ENCODE measurements around the gene CNTN4. TPM values are rescaled to one million over a fixed set of nuclear protein-coding genes. Genes with fewer than 3 reads are reported as not detected.

CNTN4 gene
- total and polyA plus RNA-seq, 2 of the 8 experiments (the other 6 are each of a cell fraction or from before 2014, with no cell fraction given) = 0.41 to 2.2 TPM

DNA sequence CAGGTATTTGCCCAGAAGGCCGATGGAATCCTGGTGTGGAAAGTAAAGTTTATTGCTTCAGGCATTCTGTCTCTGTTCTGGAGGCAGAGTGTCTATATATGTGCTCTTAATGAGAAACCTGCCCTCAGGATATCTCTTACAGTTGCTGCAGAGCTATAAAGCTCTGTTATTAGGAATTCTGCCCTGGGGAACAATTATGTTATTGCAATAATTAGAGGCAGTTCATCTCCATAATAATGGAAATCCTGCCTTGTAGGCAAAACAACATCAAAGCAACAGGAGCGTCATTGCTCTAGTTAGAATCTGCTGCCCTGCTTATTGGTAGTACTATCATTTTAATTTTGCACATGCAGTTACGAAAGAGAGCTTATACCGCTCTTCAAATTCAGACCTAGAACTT is 835.9 kb downstream of the CNTN4 start:
- Histone ChIP-seq H4K5ac (ENCODE audit: insufficient read length, low read depth, low read length) (no peak overlapping the region), H2BK20ac (ENCODE audit: low read length) (no peak overlapping the region), H3K14ac (ENCODE audit: insufficient read length) (no peak overlapping the region), H2BK5ac (ENCODE audit: low read depth, low read length) (no peak overlapping the region), H3K23me2 (ENCODE audit: low read depth, low read length) (no peaks in the 10 kb centered on the region; the same call in 1 of the 2 replicates), H2AFZ (ENCODE audit: low read length) (no peak overlapping the region), H4K8ac (ENCODE audit: extremely low read depth, insufficient read depth, low read length) (no peak overlapping the region), H2BK12ac (ENCODE audit: low read depth, low read length) (no peak overlapping the region), H3K4me2 (ENCODE audit: insufficient read depth in 1 of 2, low read depth in 2 of 2, low read length in 2 of 2) (no peak overlapping the region), H3K9ac (replicated peaks in 1 of 4; ENCODE audit: extremely low read depth in 1 of 4, low read depth in 3 of 4, low read length in 3 of 4) (no peak overlapping the region), H4K20me1 (replicated peaks in 1 of 2; ENCODE audit: control insufficient read depth in 1 of 2, insufficient read depth in 2 of 2, low read length in 2 of 2) (no peaks in the 10 kb centered on the region), H2AK5ac (ENCODE audit: low read depth, low read length) (no peak overlapping the region), H2BK120ac (replicated peaks; ENCODE audit: low read depth, low read length) (no peak overlapping the region), H3K9me3 (ENCODE audit: insufficient read depth in 2 of 2, low read depth in 1 of 2, low read length in 1 of 2) (no peaks in the 10 kb centered on the region; a peak in 1 of 4 replicates), H3K18ac (ENCODE audit: extremely low read depth, low read length) (no peak overlapping the region), H2BK15ac (ENCODE audit: low read length) (no peak overlapping the region), H3K27me3 (replicated peaks in 1 of 4; ENCODE audit: control insufficient read depth in 3 of 4, extremely low read depth in 1 of 4, insufficient read depth in 3 of 4, low read length in 3 of 4) (no peaks in the 10 kb centered on the region), H3K79me2 (ENCODE audit: control insufficient read depth in 1 of 2, insufficient read depth in 2 of 2, low read length in 2 of 2) (no peaks in the 10 kb centered on the region), H3K79me1 (ENCODE audit: low read depth, low read length) (no peaks in the 10 kb centered on the region), H3K27ac (ENCODE audit: low read depth, low read length) (no peak overlapping the region), H4K91ac (replicated peaks; ENCODE audit: insufficient read length, low read length) (no peak overlapping the region), H3K23ac (ENCODE audit: insufficient read length) (no peak overlapping the region), H3K4me3 (ENCODE audit: extremely low read depth in 1 of 4, insufficient read depth in 2 of 4, low read depth in 3 of 4, low read length in 4 of 4) (no peak overlapping the region), H3K56ac (replicated peaks; ENCODE audit: insufficient read length, low read depth, low read length) (no peak overlapping the region), H3K36me3 (ENCODE audit: control insufficient read depth in 2 of 4, insufficient read depth in 4 of 4, low read length in 3 of 4) (no peaks in the 10 kb centered on the region), H3K4me1 (replicated peaks in 1 of 4; ENCODE audit: control insufficient read depth in 3 of 4, insufficient read depth in 4 of 4, low read length in 3 of 4) (no peaks in the 10 kb centered on the region), H3K4ac (replicated peaks; ENCODE audit: insufficient read length, low read depth, low read length) (no peak overlapping the region)
- WGBS, 2 experiments (ENCODE audit: extremely low coverage in 1 of 2, insufficient coverage in 1 of 2, insufficient read length in 1 of 2, insufficient replicate concordance in 2 of 2, low coverage in 1 of 2, low lambda C conversion rate in 2 of 2, missing lambda C conversion rate in 1 of 2) = 87% methylated on average over 4 of the region's 4 CpGs; no CpG with 5 or more reads in 1 of the 2 experiments
- FAIRE-seq = no peak
- ChIA-PET POLR2A (ENCODE audit: partially characterized antibody) (interaction anchor here (0.9 kb wide), 1 partner anchor 212 kb away, joined by 3 read pairs; no protein-coding TSS in a partner anchor), CTCF (ENCODE audit: partially characterized antibody) (interaction anchor here (1.3 kb wide), 1 partner anchor 12 kb away, joined by 3 read pairs; no protein-coding TSS in a partner anchor)
- no peak for DNase-seq (ENCODE audit: low read depth in 1 of 2, low spot score in 2 of 2)
- TF ChIP-seq POLR2A (IDR thresholded peaks at IDR 0.05; ENCODE audit: control extremely low read depth in 1 of 2, low read depth in 2 of 2, low read length in 2 of 2) (no peak), CBX8 (IDR thresholded peaks at IDR 0.05; ENCODE audit: borderline replicate concordance, low read depth, low read length) (no peak), GTF2F1 (IDR thresholded peaks at IDR 0.05; ENCODE audit: borderline replicate concordance, low read depth, low read length) (no peak), CTBP2 (IDR thresholded peaks at IDR 0.05; ENCODE audit: borderline replicate concordance, insufficient read depth, insufficient read length, low read length) (no peak), POLR2AphosphoS5 (IDR thresholded peaks at IDR 0.05; ENCODE audit: low read depth, low read length) (no peak), CHD1 (IDR thresholded peaks at IDR 0.05; ENCODE audit: low read depth, low read length) (no peak)
